Glutamatergic neuron (in vitro differentiated cells): ENCODE measurements around the gene MYL5. TPM values are rescaled to one million over a fixed set of nuclear protein-coding genes. Genes with fewer than 3 reads are reported as not detected.

Source experiments
- DNase-seq: peaks from one replicate; pipeline ENCODE4 v3.0.0; 2022
- H3K27ac Mint-ChIP-seq: one replicate; pipeline ENCODE4 v1.8.0; 2020; ENCODE audit warnings: mild to moderate bottlenecking, mixed read lengths, inconsistent platforms; ENCODE audit not compliant: unreplicated experiment
- H3K27me3 Mint-ChIP-seq: one replicate; pipeline ENCODE4 v1.8.0; 2020; ENCODE audit warnings: mild to moderate bottlenecking, moderate library complexity, mixed read lengths, inconsistent platforms; ENCODE audit not compliant: unreplicated experiment
- H3K36me3 Mint-ChIP-seq: one replicate; pipeline ENCODE4 v1.8.0; 2020; ENCODE audit warnings: mild to moderate bottlenecking, mixed read lengths, inconsistent platforms; ENCODE audit not compliant: unreplicated experiment
- H3K4me1 Mint-ChIP-seq: one replicate; pipeline ENCODE4 v1.8.0; 2020; ENCODE audit warnings: mild to moderate bottlenecking, low read depth, mixed read lengths, inconsistent platforms; ENCODE audit not compliant: unreplicated experiment
- H3K4me3 Mint-ChIP-seq: one replicate; pipeline ENCODE4 v1.8.0; 2020; ENCODE audit warnings: mild to moderate bottlenecking, mixed read lengths, inconsistent platforms; ENCODE audit not compliant: unreplicated experiment
- H3K9me3 Mint-ChIP-seq: one replicate; pipeline ENCODE4 v1.8.0; 2020; ENCODE audit warnings: mild to moderate bottlenecking, moderate library complexity, mixed read lengths, inconsistent platforms; ENCODE audit not compliant: unreplicated experiment
- CTCF ChIP-seq: fragments of 200-600 bp; sonication (generic); IDR thresholded peaks from one replicate; pipeline ENCODE4 v1.5.0; 2021; ENCODE audit not compliant: partially characterized antibody, unreplicated experiment
- total RNA-seq: library from RNA; stranded (reverse); fragmentation: NEBNext Ultra II Directional; extraction: Animal tissue kit (Norgen Biotek cat#: 25700); gene quantifications from one replicate; pipeline ENCODE4 v1.2.1, GENCODE V29; 2021; ENCODE audit not compliant: unreplicated experiment

Gene MYL5
- total RNA-seq, 1 donor from 2014 or later: 13.6 TPM

- Mint-ChIP-seq H3K4me3 (no peak overlapping the region), H3K4me1 (no peaks in the 10 kb centered on the region), H3K27ac (no peak overlapping the region), H3K27me3 (peaks cover 15% of the 10 kb centered on the region), H3K9me3 (peaks cover 4% of the 10 kb centered on the region), H3K36me3 (peaks cover 5% of the 10 kb centered on the region)
- DNase-seq: peak; percentile 39
- no peak for TF ChIP-seq CTCF
These were observed 13.0 kb downstream of the MYL5 start for GRCh38 chr4:687048-687970.

GRCh38 chr4:687971-688853 lies 13.9 kb downstream of the MYL5 start:
- no peaks in the 10 kb centered on the region for H3K4me1 Mint-ChIP-seq
- H3K4me3 Mint-ChIP-seq: no peak overlapping the region
- peaks cover 5% of the 10 kb centered on the region for H3K36me3 Mint-ChIP-seq
- H3K9me3 Mint-ChIP-seq: peaks cover 4% of the 10 kb centered on the region
- no peak for TF ChIP-seq CTCF
- peaks cover 15% of the 10 kb centered on the region for H3K27me3 Mint-ChIP-seq
- DNase-seq: no peak
- H3K27ac Mint-ChIP-seq: no peak overlapping the region

- H3K4me1 Mint-ChIP-seq: no peaks in the 10 kb centered on the region
These were observed 14.7 kb downstream of the MYL5 start, which contains the start of gene SLC49A3 for GRCh38 chr4:688854-689681. Gene SLC49A3, minus strand, starts transcription at chr4:689151. Its CDS starts 24 bp downstream, at chr4:689127.

GRCh38 chr4:689723-690122 lies 15.4 kb downstream of the MYL5 start:
- Mint-ChIP-seq H3K27me3 (peaks cover 16% of the 10 kb centered on the region), H3K36me3 (peaks cover 8% of the 10 kb centered on the region), H3K4me1 (no peaks in the 10 kb centered on the region), H3K27ac (no peak overlapping the region), H3K9me3 (peaks cover 7% of the 10 kb centered on the region), H3K4me3 (no peak overlapping the region)
- no peak for TF ChIP-seq CTCF
- DNase-seq: no peak

More at GRCh38 chr4:688854-689681, 14.7 kb downstream of the MYL5 start, which contains the start of gene SLC49A3:
- Mint-ChIP-seq H3K9me3 (peaks cover 4% of the 10 kb centered on the region), H3K36me3 (peaks cover 5% of the 10 kb centered on the region), H3K27me3 (peaks cover 15% of the 10 kb centered on the region), H3K27ac (no peak within 1 kb of the TSS), H3K4me3 (no peak within 1 kb of the TSS)
- TF ChIP-seq CTCF: no peak
- DNase-seq: no peak
